SK-N-SH treated with all-trans-retinoic acid at 6 μM for 48 hours (cell line): Measurements from ENCODE around the gene HSF2BP.
A peak's percentile ranks its signal among the peaks of the same experiment; 100 is the strongest.
"Not testable (repeated sequence)": the region's sequence is repeated elsewhere in the genome, so short reads cannot be mapped to it uniquely, and the experiment has no call there.

Source experiments
- ATAC-seq: fragments of 200-7000 bp; cut with Tn5 transposase; 3 replicates; pipeline ENCODE4 v1.9.1; 2020; ENCODE audit warnings: mild to moderate bottlenecking, moderate library complexity

Gene HSF2BP

DNA sequence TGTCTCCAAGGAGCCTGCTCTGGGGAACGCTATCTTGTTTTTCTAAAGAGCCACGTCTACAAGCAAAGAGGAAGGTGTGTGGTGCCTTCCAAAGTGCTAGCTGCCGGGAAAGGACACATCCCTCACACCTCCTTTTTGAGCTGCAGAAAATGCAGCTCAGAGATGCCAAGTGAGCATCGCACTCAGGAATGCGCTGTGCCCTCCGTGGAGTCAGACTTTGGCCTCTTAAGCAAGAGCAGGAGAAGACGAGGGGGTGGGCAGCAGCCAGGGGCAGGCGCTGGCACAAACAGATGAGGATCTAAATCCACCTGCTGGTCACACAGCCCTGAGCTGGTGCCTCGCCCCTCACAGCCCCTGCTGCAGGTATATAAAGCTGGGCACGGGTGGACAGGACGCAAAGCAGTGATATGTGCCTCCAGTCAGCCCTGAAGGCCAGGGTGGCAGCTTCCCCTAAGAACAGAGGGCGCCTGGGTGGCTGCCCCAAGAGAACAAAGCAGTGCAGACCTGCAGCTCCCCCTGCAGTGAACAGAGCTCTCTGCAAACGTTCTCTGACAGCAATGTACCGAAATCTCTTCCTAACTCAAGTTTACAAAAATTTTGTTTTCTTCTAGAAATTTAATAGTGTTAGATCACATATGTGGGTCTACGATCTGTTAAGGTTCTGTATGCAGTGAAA, 156.1 kb downstream of the HSF2BP start:
- ATAC-seq = not testable (repeated sequence)

DNA sequence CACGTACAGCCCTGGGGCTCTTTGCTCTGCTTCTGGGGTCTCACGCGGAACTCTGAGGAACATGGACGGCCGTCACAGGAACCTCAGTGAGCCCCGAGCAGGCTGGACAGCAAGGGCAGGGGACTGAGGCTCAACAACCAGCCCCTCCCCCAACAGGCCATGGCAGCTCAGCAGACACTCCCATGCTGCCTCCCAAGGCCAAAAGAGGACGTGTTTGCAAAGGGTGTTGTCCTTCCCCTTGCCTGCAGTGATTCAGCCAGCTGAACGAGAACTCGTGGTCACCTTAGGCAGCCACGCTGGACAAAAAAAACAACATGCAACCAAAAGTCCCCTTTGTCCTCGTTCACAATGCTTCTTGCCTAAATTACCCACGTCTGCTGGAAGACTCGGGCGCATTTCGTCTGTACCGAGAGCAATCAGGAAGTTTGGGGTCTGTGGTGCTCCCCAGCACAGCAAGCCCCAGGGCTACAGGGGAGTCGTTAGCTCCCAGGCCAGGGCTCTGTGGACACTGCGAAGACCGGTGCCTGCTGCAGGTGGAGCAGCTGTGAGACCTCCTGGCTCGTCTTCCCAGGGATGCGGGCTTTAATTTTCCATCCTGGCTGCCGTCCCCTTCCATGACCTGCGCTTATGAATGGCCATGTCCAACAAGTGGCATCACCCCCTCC, 156.7 kb downstream of the HSF2BP start:
- ATAC-seq = not testable (repeated sequence)

GRCh38 chr21:43498924-43499323, 160.4 kb downstream of the HSF2BP start:
- ATAC-seq = not testable (repeated sequence)

- ATAC-seq = peak; percentile 79
Observed at GRCh38 chr21:43498065-43498464, 161.2 kb downstream of the HSF2BP start.

GRCh38 chr21:43494279-43495012, 164.8 kb downstream of the HSF2BP start:
- ATAC-seq = peak; percentile 88

DNA sequence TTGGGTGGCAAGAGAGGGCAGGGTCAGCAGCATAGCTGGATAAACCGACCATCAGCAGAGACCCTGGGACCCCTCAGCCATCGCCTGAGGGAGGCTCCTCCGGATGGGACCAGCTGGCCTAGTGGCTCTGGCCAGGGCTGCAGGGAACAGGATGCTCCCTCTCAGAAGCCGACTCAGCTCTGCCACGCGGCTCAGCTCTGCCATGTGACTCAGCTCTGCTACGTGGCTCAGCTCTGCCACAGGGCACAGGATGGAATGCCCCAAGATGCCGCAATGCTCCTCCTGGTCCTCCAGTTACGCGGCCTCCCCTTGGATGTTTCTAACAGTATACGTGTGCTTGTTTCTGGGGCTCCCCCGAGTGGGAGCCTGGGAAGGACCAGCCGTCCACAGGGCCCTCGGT, 165.8 kb downstream of the HSF2BP start:
- peak; percentile 62; the same call in 2 of the 3 replicates for ATAC-seq

DNA sequence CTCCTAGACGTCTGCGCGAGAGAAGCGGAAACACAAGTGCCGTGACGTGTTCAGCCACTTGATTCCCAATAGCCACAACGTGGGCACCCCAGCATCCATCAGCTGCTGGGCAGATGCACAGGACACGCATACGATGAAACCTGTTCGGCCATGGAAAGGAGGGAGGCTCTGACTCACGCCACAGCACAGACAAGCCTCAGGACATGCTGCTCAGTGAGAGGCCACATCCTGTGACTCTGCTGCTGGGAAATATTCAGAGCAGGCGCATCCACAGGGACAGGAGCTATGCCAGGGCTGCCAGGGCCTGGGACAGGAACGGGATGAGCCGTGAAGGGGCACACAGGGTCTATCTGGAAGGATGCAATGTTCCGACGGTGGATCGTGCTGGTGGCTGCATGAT, 171.1 kb downstream of the HSF2BP start:
- not testable (repeated sequence) for ATAC-seq

GRCh38 chr21:43486051-43486450, 173.2 kb downstream of the HSF2BP start:
- ATAC-seq = not testable (repeated sequence)

GRCh38 chr21:43485016-43485415, 174.3 kb downstream of the HSF2BP start:
- not testable (repeated sequence) for ATAC-seq

GRCh38 chr21:43479197-43479596, 180.1 kb downstream of the HSF2BP start:
- not testable (repeated sequence) for ATAC-seq
